ENCODE measurements around the gene LAMA3.

DNA sequence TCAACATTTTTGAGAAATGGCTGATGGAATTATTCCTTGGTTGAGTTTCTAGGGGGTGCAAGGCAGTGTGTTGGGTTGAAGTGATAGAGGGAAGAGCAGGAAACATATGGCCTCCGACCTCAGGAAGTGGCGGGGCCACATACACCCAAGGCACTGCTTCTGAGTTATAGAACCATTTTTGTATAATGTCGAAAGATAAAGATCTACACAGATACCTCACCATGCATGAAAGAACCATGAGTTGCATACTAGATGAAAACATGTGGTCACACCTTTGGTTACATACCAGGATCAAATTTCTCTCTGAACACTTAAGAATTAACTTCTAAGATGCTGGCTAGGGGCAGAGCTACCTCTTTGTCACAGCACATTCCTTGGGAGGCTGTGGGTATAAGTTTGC is 23.2 kb downstream of the LAMA3 start:
- TF ChIP-seq, protein P1, sequence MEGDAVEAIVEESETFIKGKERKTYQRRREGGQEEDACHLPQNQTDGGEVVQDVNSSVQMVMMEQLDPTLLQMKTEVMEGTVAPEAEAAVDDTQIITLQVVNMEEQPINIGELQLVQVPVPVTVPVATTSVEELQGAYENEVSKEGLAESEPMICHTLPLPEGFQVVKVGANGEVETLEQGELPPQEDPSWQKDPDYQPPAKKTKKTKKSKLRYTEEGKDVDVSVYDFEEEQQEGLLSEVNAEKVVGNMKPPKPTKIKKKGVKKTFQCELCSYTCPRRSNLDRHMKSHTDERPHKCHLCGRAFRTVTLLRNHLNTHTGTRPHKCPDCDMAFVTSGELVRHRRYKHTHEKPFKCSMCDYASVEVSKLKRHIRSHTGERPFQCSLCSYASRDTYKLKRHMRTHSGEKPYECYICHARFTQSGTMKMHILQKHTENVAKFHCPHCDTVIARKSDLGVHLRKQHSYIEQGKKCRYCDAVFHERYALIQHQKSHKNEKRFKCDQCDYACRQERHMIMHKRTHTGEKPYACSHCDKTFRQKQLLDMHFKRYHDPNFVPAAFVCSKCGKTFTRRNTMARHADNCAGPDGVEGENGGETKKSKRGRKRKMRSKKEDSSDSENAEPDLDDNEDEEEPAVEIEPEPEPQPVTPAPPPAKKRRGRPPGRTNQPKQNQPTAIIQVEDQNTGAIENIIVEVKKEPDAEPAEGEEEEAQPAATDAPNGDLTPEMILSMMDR (IDR thresholded peaks at IDR 0.05 in 8 of 11, conservative IDR thresholded peaks at IDR 0.05 in 3 of 11), result no peak
- no peak for TF ChIP-seq POLR2AphosphoS5 (IDR thresholded peaks at IDR 0.05)
- TF ChIP-seq POLR2A (IDR thresholded peaks at IDR 0.05), result no peak

All from spleen (tissue), 7 donors.